GM12865 (cell line): ENCODE results near the gene FILIP1L.
A peak's percentile ranks its signal among the peaks of the same experiment; 100 is the strongest.
"Not testable (repeated sequence)": the region's sequence is repeated elsewhere in the genome, so short reads cannot be mapped to it uniquely, and the experiment has no call there.

ENCODE experiments used
- DNase-seq: peaks from one replicate; pipeline ENCODE4 v3.0.0; 2010; ENCODE audit warnings: low read depth
- H3K4me3 ChIP-seq: 2 replicates; pipeline ENCODE4 v1.5.1; 2011; ENCODE audit warnings: mild to moderate bottlenecking, low read depth, low read length, control low read depth
- CTCF ChIP-seq: IDR thresholded peaks from 2 replicates; pipeline ENCODE4 v1.5.1; 2011; ENCODE audit warnings: low read length, control low read depth, low read depth, inconsistent platforms; ENCODE audit not compliant: insufficient read depth; ENCODE audit errors: missing control alignments

Gene FILIP1L

GRCh38 chr3:99848433-99848832, 265.9 kb downstream of the FILIP1L start:
- DNase-seq: no peak
- no peak for TF ChIP-seq CTCF
- no peak overlapping the region for H3K4me3 ChIP-seq

GRCh38 chr3:99846477-99847160, 267.7 kb downstream of the FILIP1L start:
- H3K4me3 ChIP-seq: no peak overlapping the region
- DNase-seq: no peak
- no peak for TF ChIP-seq CTCF

GRCh38 chr3:99845999-99846398, 268.3 kb downstream of the FILIP1L start:
- TF ChIP-seq CTCF: no peak
- no peak for DNase-seq
- no peak overlapping the region for H3K4me3 ChIP-seq

- no peak overlapping the region for H3K4me3 ChIP-seq
- TF ChIP-seq CTCF: no peak
- no peak for DNase-seq
These were observed 269.0 kb downstream of the FILIP1L start for GRCh38 chr3:99845331-99845730.

- TF ChIP-seq CTCF: no peak
- H3K4me3 ChIP-seq: no peak overlapping the region
- DNase-seq: no peak
These were observed 270.6 kb downstream of the FILIP1L start for GRCh38 chr3:99843590-99844258.

- DNase-seq: peak; percentile 47
- no peak overlapping the region for H3K4me3 ChIP-seq
- peak; percentile 37 for TF ChIP-seq CTCF
These were observed 271.3 kb downstream of the FILIP1L start for GRCh38 chr3:99842826-99843589.

- DNase-seq, H3K4me3 ChIP-seq: not testable (repeated sequence)
These were observed 272.4 kb downstream of the FILIP1L start for GRCh38 chr3:99841949-99842348.
